H9 (cell line): Measurements from ENCODE around the gene NADSYN1. TPM values are rescaled to one million over a fixed set of nuclear protein-coding genes. Genes with fewer than 3 reads are reported as not detected.

Experiments used
- DNase-seq: peaks from one replicate; pipeline ENCODE4 v3.0.0-alpha.2; 2017
- H2AFZ ChIP-seq: one replicate; pipeline ENCODE4 v1.6.1; 2013; ENCODE audit warnings: mild to moderate bottlenecking, low read length, control low read depth, moderate library complexity
- H2AK5ac ChIP-seq: 2 replicates; pipeline ENCODE4 v1.6.1; 2013; ENCODE audit warnings: low read length, control low read depth, mixed read lengths; ENCODE audit not compliant: insufficient read length
- H2BK120ac ChIP-seq: one replicate; pipeline ENCODE4 v1.6.1; 2013; ENCODE audit warnings: low read depth, mild to moderate bottlenecking, low read length, control low read depth, inconsistent platforms; ENCODE audit not compliant: poor library complexity, severe bottlenecking
- H2BK12ac ChIP-seq: 2 replicates; pipeline ENCODE4 v1.6.1; 2013; ENCODE audit warnings: low read length, control low read depth, mixed read lengths, low read depth; ENCODE audit not compliant: insufficient read length
- H2BK15ac ChIP-seq: 2 replicates; pipeline ENCODE4 v1.6.1; 2013; ENCODE audit warnings: low read depth, low read length, control low read depth
- H2BK20ac ChIP-seq: one replicate; pipeline ENCODE4 v1.6.1; 2013; ENCODE audit warnings: low read depth, mild to moderate bottlenecking, low read length, control low read depth, inconsistent platforms; ENCODE audit not compliant: poor library complexity, severe bottlenecking
- H2BK5ac ChIP-seq: 2 replicates; pipeline ENCODE4 v1.6.1; 2013; ENCODE audit warnings: low read length, control low read depth, mixed read lengths; ENCODE audit not compliant: insufficient read length
- H3K14ac ChIP-seq: 2 replicates; pipeline ENCODE4 v1.6.1; 2013; ENCODE audit warnings: low read length, control low read depth; ENCODE audit not compliant: insufficient read depth
- H3K18ac ChIP-seq: 2 replicates; pipeline ENCODE4 v1.6.1; 2013; ENCODE audit warnings: low read depth, mild to moderate bottlenecking, mixed read lengths, low read length, control low read depth; ENCODE audit not compliant: insufficient read length
- H3K23ac ChIP-seq: 2 replicates; pipeline ENCODE4 v1.6.1; 2013; ENCODE audit warnings: low read length, control low read depth, mixed read lengths, low read depth; ENCODE audit not compliant: insufficient read length
- H3K23me2 ChIP-seq: 2 replicates; pipeline ENCODE4 v1.6.1; 2013; ENCODE audit warnings: low read depth, mild to moderate bottlenecking, mixed read lengths, low read length, control low read depth; ENCODE audit not compliant: insufficient read length, poor library complexity, severe bottlenecking
- H3K27ac ChIP-seq: 2 replicates; pipeline ENCODE4 v1.5.1; 2013; ENCODE audit warnings: low read length, control low read depth, mixed read lengths, low read depth; ENCODE audit not compliant: insufficient read length
- H3K27me3 ChIP-seq: 2 replicates; pipeline ENCODE4 v1.6.1; 2013; ENCODE audit warnings: low read length, control low read depth, inconsistent platforms; ENCODE audit not compliant: insufficient read depth
- H3K4ac ChIP-seq: 2 replicates; pipeline ENCODE4 v1.6.1; 2013; ENCODE audit warnings: low read depth, mild to moderate bottlenecking, control low read depth, inconsistent platforms, low read length, moderate library complexity
- H3K4me1 ChIP-seq: 2 replicates; pipeline ENCODE4 v1.6.1; 2013; ENCODE audit warnings: low read length, control low read depth, inconsistent platforms; ENCODE audit not compliant: insufficient read depth
- H3K4me2 ChIP-seq: 2 replicates; pipeline ENCODE4 v1.6.1; 2013; ENCODE audit warnings: low read length, control low read depth, mixed read lengths; ENCODE audit not compliant: insufficient read length, insufficient read depth
- H3K56ac ChIP-seq: 2 replicates; pipeline ENCODE4 v1.6.1; 2013; ENCODE audit warnings: low read depth, mild to moderate bottlenecking, mixed read lengths, low read length, control low read depth; ENCODE audit not compliant: insufficient read length
- H3K79me1 ChIP-seq: 2 replicates; pipeline ENCODE4 v1.6.1; 2013; ENCODE audit warnings: low read depth, mild to moderate bottlenecking, moderate library complexity, low read length, control low read depth, inconsistent platforms; ENCODE audit not compliant: insufficient read depth, poor library complexity, severe bottlenecking
- H3K79me2 ChIP-seq: 2 replicates; pipeline ENCODE4 v1.6.1; 2013; ENCODE audit warnings: low read length, control low read depth, inconsistent platforms; ENCODE audit not compliant: insufficient read depth
- H3K9ac ChIP-seq: 2 replicates; pipeline ENCODE4 v1.6.1; 2013; ENCODE audit warnings: low read length, control low read depth, mixed read lengths; ENCODE audit not compliant: insufficient read length; ENCODE audit errors: extremely low read depth
- H3K9me3 ChIP-seq: one replicate; pipeline ENCODE4 v1.6.1; 2013; ENCODE audit warnings: low read depth, low read length, inconsistent platforms; ENCODE audit not compliant: control insufficient read depth
- H3T11ph ChIP-seq: one replicate; pipeline ENCODE4 v1.6.1; 2013; ENCODE audit warnings: mild to moderate bottlenecking, low read length, control low read depth, inconsistent platforms
- H4K20me1 ChIP-seq: one replicate; pipeline ENCODE4 v1.6.1; 2013; ENCODE audit not compliant: control insufficient read depth, insufficient read length, insufficient read depth
- H4K5ac ChIP-seq: 2 replicates; pipeline ENCODE4 v1.6.1; 2013; ENCODE audit warnings: low read depth, mild to moderate bottlenecking, mixed read lengths, low read length, control low read depth; ENCODE audit not compliant: insufficient read length
- H4K8ac ChIP-seq: replicated peaks from 2 replicates; pipeline ENCODE4 v1.6.1; 2013; ENCODE audit warnings: low read length, control low read depth, mixed read lengths, low read depth; ENCODE audit not compliant: insufficient read length
- H4K91ac ChIP-seq: 2 replicates; pipeline ENCODE4 v1.6.1; 2013; ENCODE audit warnings: low read depth, mild to moderate bottlenecking, moderate library complexity, mixed read lengths, low read length, control low read depth; ENCODE audit not compliant: insufficient read length
- H3K27ac Mint-ChIP-seq, 3 experiments: 2 replicates in 2 of 3; 3 replicates in 1 of 3; pipeline ENCODE4 v1.8.0; 2020 to 2021; ENCODE audit warnings: mixed read lengths in 3 of 3, mild to moderate bottlenecking in 1 of 3, moderate library complexity in 1 of 3
- H3K27me3 Mint-ChIP-seq: 2 replicates; pipeline ENCODE4 v1.8.0; 2021; ENCODE audit warnings: low read depth, mild to moderate bottlenecking, moderate library complexity, mixed read lengths
- H3K36me3 Mint-ChIP-seq, 3 experiments: 2 replicates in 2 of 3; 3 replicates in 1 of 3; pipeline ENCODE4 v1.8.0; 2020 to 2021; ENCODE audit warnings: low read depth in 3 of 3, mixed read lengths in 3 of 3; ENCODE audit not compliant: insufficient read depth in 1 of 3
- H3K4me1 Mint-ChIP-seq, 2 experiments: 2 replicates each; pipeline ENCODE4 v1.8.0; 2020; ENCODE audit warnings: mixed read lengths in 2 of 2
- H3K4me3 Mint-ChIP-seq, 2 experiments: 2 replicates in 1 of 2; 3 replicates in 1 of 2; pipeline ENCODE4 v1.8.0; 2020 to 2021; ENCODE audit warnings: mild to moderate bottlenecking in 2 of 2, mixed read lengths in 2 of 2, moderate library complexity in 1 of 2
- H3K9me3 Mint-ChIP-seq, 2 experiments: 2 replicates in 1 of 2; 3 replicates in 1 of 2; pipeline ENCODE4 v1.8.0; 2020; ENCODE audit warnings: mild to moderate bottlenecking in 2 of 2, mixed read lengths in 2 of 2, moderate library complexity in 1 of 2
- CTCF ChIP-seq: fragments of 200-600 bp; sonication (generic); conservative IDR thresholded peaks from 3 replicates; pipeline ENCODE4 v1.8.0; 2021; ENCODE audit warnings: antibody characterized with exemption, mild to moderate bottlenecking
- WGBS: extraction: QIAGEN DNeasy Blood & Tissue Kit; methylation state at CpG from one replicate; pipeline ENCODE4 v1.1.7; 2013; ENCODE audit warnings: missing lambda C conversion rate, low lambda C conversion rate, mixed read lengths; ENCODE audit not compliant: insufficient read length; ENCODE audit errors: extremely low coverage; 5-methylcytosine and 5-hydroxymethylcytosine counted together
- total RNA-seq: library from RNA; stranded (reverse); gene quantifications from 2 replicates; pipeline ENCODE4 v1.2.1, GENCODE V29; 2021

Gene NADSYN1
- total RNA-seq, 1 experiment from 2014 or later = 44.2 TPM

- Histone ChIP-seq H4K8ac (no peak overlapping the region), H3K18ac (no peak overlapping the region), H4K20me1 (no peaks in the 10 kb centered on the region), H3K23me2 (no peaks in the 10 kb centered on the region), H3K4ac (no peak overlapping the region), H3K79me1 (no peaks in the 10 kb centered on the region), H3K9me3 (no peaks in the 10 kb centered on the region), H2AK5ac (no peak overlapping the region), H3K27ac (no peak overlapping the region), H4K5ac (no peak overlapping the region), H3K23ac (no peak overlapping the region), H2AFZ (no peak overlapping the region), H3K27me3 (no peaks in the 10 kb centered on the region), H2BK20ac (no peak overlapping the region), H3K4me2 (no peak overlapping the region), H3K14ac (no peak overlapping the region), H2BK15ac (no peak overlapping the region), H4K91ac (no peak overlapping the region), H3K79me2 (no peaks in the 10 kb centered on the region), H3K4me1 (no peaks in the 10 kb centered on the region), H2BK120ac (no peak overlapping the region), H3K56ac (no peak overlapping the region), H2BK12ac (no peak overlapping the region), H3T11ph (no peak overlapping the region), H2BK5ac (no peak overlapping the region), H3K9ac (no peak overlapping the region)
- no CpG with 5 or more reads among the region's 13 CpGs for WGBS
- DNase-seq = no peak
- H3K4me3 Mint-ChIP-seq = no peak overlapping the region
- peaks cover 41 to 85% (median 72%) of the 10 kb centered on the region in 3 experiments for H3K36me3 Mint-ChIP-seq
- no peaks in the 10 kb centered on the region for H3K27me3 Mint-ChIP-seq
- TF ChIP-seq CTCF = 0 out of 3 replicates have a peak, but pooled peaks have one; percentile 17
- H3K27ac Mint-ChIP-seq = no peak overlapping the region
- no peaks in the 10 kb centered on the region for H3K4me1 Mint-ChIP-seq
- H3K9me3 Mint-ChIP-seq = no peaks in the 10 kb centered on the region
Observed at GRCh38 chr11:71437879-71438278, 15.1 kb upstream of the NADSYN1 start.
